ENCODE results near the gene ZMIZ2. TPM values are rescaled to one million over a fixed set of nuclear protein-coding genes. Genes with fewer than 3 reads are reported as not detected.

ZMIZ2 gene
- total and polyA plus RNA-seq, 7 donors, result 11.7 to 32.9 (median 25.0) TPM

DNA sequence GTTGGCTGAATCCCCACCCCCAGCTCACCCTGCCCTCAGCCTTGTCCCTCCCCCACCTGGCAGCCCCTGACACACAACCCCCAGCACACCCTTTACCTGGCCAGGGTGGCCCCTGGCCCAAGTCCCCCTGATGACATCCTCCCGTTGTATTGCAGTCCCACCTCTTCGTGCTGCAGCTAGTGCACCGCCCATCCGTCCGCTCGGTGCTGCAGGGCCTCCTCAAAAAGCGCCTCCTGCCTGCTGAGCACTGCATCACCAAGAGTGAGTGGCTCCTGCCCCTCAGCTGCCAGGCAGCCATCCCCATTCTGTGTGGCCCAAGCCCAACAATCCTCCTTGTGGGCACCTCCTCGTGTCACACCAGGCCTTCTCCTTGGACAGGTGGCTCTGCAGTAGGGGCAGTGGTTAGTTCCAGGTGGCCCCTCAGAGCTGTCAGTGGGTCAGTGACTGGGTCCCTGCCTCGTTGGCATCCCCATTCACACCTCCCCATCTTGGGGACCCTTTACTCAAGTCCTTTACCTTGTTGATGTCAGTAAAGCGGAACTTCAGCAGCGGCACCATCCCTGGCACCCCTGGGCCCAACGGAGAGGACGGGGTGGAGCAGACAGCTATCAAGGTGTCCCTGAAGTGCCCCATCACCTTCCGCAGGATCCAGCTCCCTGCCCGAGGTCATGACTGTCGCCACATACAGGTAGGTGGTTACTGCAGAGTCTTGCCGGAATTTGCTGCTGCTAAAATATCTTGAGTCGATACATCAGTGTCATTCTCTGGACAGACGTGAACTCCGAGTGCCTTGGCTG, 14.3 kb downstream of the ZMIZ2 start:
- 87 to 88% (median 88%) methylated on average over 15 to 20 of the region's 20 CpGs for WGBS, 3 donors

GRCh38 chr7:44764081-44764480, 15.4 kb downstream of the ZMIZ2 start:
- WGBS, 3 donors, result 77 to 88% (median 83%) methylated on average over 6 of the region's 6 CpGs
- intact Hi-C loops (cut with DNase I), result no loop called here
- Histone ChIP-seq H3K4me3 (no peak overlapping the region), H3K27ac (no peak overlapping the region), H3K4me1 (peaks cover 18% of the 10 kb centered on the region), H3K9me3 (no peaks in the 10 kb centered on the region), H3K36me3 (ENCODE audit: insufficient read depth in 1 of 2, low read depth in 1 of 2) (peaks cover 3 to 85% of the 10 kb centered on the region in 2 donors), H3K27me3 (ENCODE audit: insufficient read depth in 3 of 3, low read length in 2 of 3) (no peaks in the 10 kb centered on the region)
- DNase-seq (no peak), ATAC-seq (no peak)
- TF ChIP-seq, protein P1, sequence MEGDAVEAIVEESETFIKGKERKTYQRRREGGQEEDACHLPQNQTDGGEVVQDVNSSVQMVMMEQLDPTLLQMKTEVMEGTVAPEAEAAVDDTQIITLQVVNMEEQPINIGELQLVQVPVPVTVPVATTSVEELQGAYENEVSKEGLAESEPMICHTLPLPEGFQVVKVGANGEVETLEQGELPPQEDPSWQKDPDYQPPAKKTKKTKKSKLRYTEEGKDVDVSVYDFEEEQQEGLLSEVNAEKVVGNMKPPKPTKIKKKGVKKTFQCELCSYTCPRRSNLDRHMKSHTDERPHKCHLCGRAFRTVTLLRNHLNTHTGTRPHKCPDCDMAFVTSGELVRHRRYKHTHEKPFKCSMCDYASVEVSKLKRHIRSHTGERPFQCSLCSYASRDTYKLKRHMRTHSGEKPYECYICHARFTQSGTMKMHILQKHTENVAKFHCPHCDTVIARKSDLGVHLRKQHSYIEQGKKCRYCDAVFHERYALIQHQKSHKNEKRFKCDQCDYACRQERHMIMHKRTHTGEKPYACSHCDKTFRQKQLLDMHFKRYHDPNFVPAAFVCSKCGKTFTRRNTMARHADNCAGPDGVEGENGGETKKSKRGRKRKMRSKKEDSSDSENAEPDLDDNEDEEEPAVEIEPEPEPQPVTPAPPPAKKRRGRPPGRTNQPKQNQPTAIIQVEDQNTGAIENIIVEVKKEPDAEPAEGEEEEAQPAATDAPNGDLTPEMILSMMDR (IDR thresholded peaks at IDR 0.05), result no peak

More for the DNA sequence above, 14.3 kb downstream of the ZMIZ2 start:
- DNase-seq (no peak), ATAC-seq (no peak)
- Histone ChIP-seq H3K27me3 (ENCODE audit: insufficient read depth in 3 of 3, low read length in 2 of 3) (no peaks in the 10 kb centered on the region), H3K9me3 (no peaks in the 10 kb centered on the region), H3K4me1 (peaks cover 6% of the 10 kb centered on the region), H3K27ac (no peak overlapping the region), H3K4me3 (no peak overlapping the region), H3K36me3 (ENCODE audit: insufficient read depth in 1 of 2, low read depth in 1 of 2) (peaks cover 3 to 95% of the 10 kb centered on the region in 2 donors)
- TF ChIP-seq, protein P1 (IDR thresholded peaks at IDR 0.05), result no peak
- intact Hi-C loops (cut with DNase I), result no loop called here

GRCh38 chr7:44764665-44765578, 16.3 kb downstream of the ZMIZ2 start:
- H3K9me3 ChIP-seq, result no peaks in the 10 kb centered on the region
- TF ChIP-seq, protein P1 (IDR thresholded peaks at IDR 0.05), result no peak
- H3K4me3 ChIP-seq, result no peak overlapping the region
- WGBS, 3 donors, result 81 to 84% (median 83%) methylated on average over 22 of the region's 22 CpGs
- no peak overlapping the region for H3K27ac ChIP-seq
- H3K4me1 ChIP-seq, result peaks cover 26% of the 10 kb centered on the region
- peak in 1 of 2 donors; percentile 41 for DNase-seq
- intact Hi-C loops (cut with DNase I), result no loop called here
- ATAC-seq, result peak in 3 of 4 donors; percentile 12 to 40 (median 32)
- H3K27me3 ChIP-seq (ENCODE audit: insufficient read depth in 3 of 3, low read length in 2 of 3), result no peaks in the 10 kb centered on the region
- peaks cover 3 to 77% of the 10 kb centered on the region in 2 donors for H3K36me3 ChIP-seq (ENCODE audit: insufficient read depth in 1 of 2, low read depth in 1 of 2)

- Histone ChIP-seq H3K9me3 (no peaks in the 10 kb centered on the region), H3K4me3 (no peak overlapping the region), H3K27ac (no peak overlapping the region), H3K27me3 (ENCODE audit: insufficient read depth in 3 of 3, low read length in 2 of 3) (no peaks in the 10 kb centered on the region), H3K36me3 (ENCODE audit: insufficient read depth in 1 of 2, low read depth in 1 of 2) (peaks cover 3 to 68% of the 10 kb centered on the region in 2 donors), H3K4me1 (peaks cover 34% of the 10 kb centered on the region)
- TF ChIP-seq, protein P1 (IDR thresholded peaks at IDR 0.05), result no peak
- DNase-seq (no peak), ATAC-seq (no peak)
- WGBS, 3 donors, result 90 to 95% (median 93%) methylated on average over 17 of the region's 17 CpGs
- intact Hi-C loops (cut with DNase I), result no loop called here
Measured at GRCh38 chr7:44765579-44766415, 17.1 kb downstream of the ZMIZ2 start.
